ENCODE results near the gene NRXN3.

NRXN3 gene

DNA sequence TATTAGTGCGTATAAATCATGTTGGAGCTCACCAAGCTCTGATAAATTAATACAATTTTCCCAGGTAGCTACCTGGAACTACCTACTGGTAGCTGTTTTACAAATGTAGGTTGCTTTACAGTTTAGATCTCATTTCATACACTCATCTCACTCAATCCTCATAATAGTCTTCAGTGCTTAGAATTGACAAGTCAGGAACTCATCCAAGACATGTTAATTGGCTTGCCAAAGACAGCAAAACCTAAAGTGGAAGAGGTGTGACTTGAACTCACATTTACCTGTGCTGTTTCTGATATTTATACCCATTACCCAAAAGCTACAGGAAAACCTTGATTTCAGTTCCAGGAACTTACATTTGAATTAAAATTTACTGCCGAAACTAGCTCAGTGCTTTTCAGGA is 1744.4 kb downstream of the NRXN3 start:
- no peak for DNase-seq
- CTCF ChIA-PET, result no interaction called here
- Mint-ChIP-seq H3K4me3 (no peak overlapping the region), H3K4me1 (no peaks in the 10 kb centered on the region), H3K9me3 (peaks cover 1% of the 10 kb centered on the region), H3K27me3 (no peaks in the 10 kb centered on the region), H3K36me3 (no peaks in the 10 kb centered on the region), H3K27ac (no peak overlapping the region)

GRCh38 chr14:79915406-79915805 is 1745.2 kb downstream of the NRXN3 start:
- CTCF ChIA-PET, result no interaction called here
- Mint-ChIP-seq H3K4me1 (no peaks in the 10 kb centered on the region), H3K27ac (no peak overlapping the region), H3K36me3 (no peaks in the 10 kb centered on the region), H3K4me3 (no peak overlapping the region), H3K27me3 (no peaks in the 10 kb centered on the region), H3K9me3 (peaks cover 4% of the 10 kb centered on the region)
- DNase-seq, result no peak

GRCh38 chr14:79916281-79916680 is 1746.1 kb downstream of the NRXN3 start:
- no peaks in the 10 kb centered on the region for H3K4me1 Mint-ChIP-seq
- no peak for DNase-seq
- no peak overlapping the region for H3K4me3 Mint-ChIP-seq
- H3K9me3 Mint-ChIP-seq, result peaks cover 4% of the 10 kb centered on the region
- H3K27me3 Mint-ChIP-seq, result no peaks in the 10 kb centered on the region
- CTCF ChIA-PET, result no interaction called here
- H3K27ac Mint-ChIP-seq, result no peak overlapping the region
- H3K36me3 Mint-ChIP-seq, result no peaks in the 10 kb centered on the region

GRCh38 chr14:79916892-79917291 is 1746.7 kb downstream of the NRXN3 start:
- peaks cover 4% of the 10 kb centered on the region for H3K9me3 Mint-ChIP-seq
- H3K4me1 Mint-ChIP-seq, result no peaks in the 10 kb centered on the region

More at GRCh38 chr14:79916892-79917291, 1746.7 kb downstream of the NRXN3 start:
- Mint-ChIP-seq H3K36me3 (no peaks in the 10 kb centered on the region), H3K27ac (no peak overlapping the region), H3K4me3 (no peak overlapping the region), H3K27me3 (no peaks in the 10 kb centered on the region)
- CTCF ChIA-PET, result no interaction called here
- DNase-seq, result no peak
